Measurements from ENCODE around the gene ZBTB3. TPM values are rescaled to one million over a fixed set of nuclear protein-coding genes. Genes with fewer than 3 reads are reported as not detected.

Gene ZBTB3
- total and polyA plus RNA-seq, 2 of the 13 experiments (the other 11 are each of a cell fraction or from before 2014, with no cell fraction given) = 3.4 to 5.2 TPM

GRCh38 chr11:62771144-62772021, 17.4 kb upstream of the ZBTB3 start, which contains the start of gene TAF6L (continued):
- TF ChIP-seq ZFAT (CRISPR knock-in tag; conservative IDR thresholded peaks at IDR 0.05) = 0 out of 2 replicates have a peak, but pooled peaks have one; percentile 23
- peak; percentile 28; the same call in 1 of the 2 replicates for TF ChIP-seq KAT7 (CRISPR knock-in tag; IDR thresholded peaks at IDR 0.05; ENCODE audit: borderline replicate concordance)
- TF ChIP-seq STAT5B (CRISPR knock-in tag; IDR thresholded peaks at IDR 0.05) = no peak
- peak; percentile 36; the same call in 1 of the 2 replicates for TF ChIP-seq IRF2 (CRISPR knock-in tag; IDR thresholded peaks at IDR 0.05)
- TF ChIP-seq HBP1 (CRISPR knock-in tag; IDR thresholded peaks at IDR 0.05; ENCODE audit: low read depth) = no peak
- TF ChIP-seq WIZ (CRISPR knock-in tag; IDR thresholded peaks at IDR 0.05) = 0 out of 2 replicates have a peak, but pooled peaks have one; percentile 32
- TF ChIP-seq ZNF280B (CRISPR knock-in tag; IDR thresholded peaks at IDR 0.05; ENCODE audit: borderline replicate concordance) = 0 out of 2 replicates have a peak, but pooled peaks have one; percentile 37
- TF ChIP-seq ZNF775 (CRISPR knock-in tag; IDR thresholded peaks at IDR 0.05; ENCODE audit: borderline replicate concordance) = peak; percentile 74; the same call in 1 of the 2 replicates
- no peak for TF ChIP-seq HMG20B (CRISPR knock-in tag; conservative IDR thresholded peaks at IDR 0.05)
- TF ChIP-seq ZNF275 (CRISPR knock-in tag; IDR thresholded peaks at IDR 0.05; ENCODE audit: borderline replicate concordance) = no peak
- peak; percentile 90 for TF ChIP-seq ARNTL (CRISPR knock-in tag; IDR thresholded peaks at IDR 0.05)
- peak; percentile 37 for TF ChIP-seq THRA (CRISPR knock-in tag; IDR thresholded peaks at IDR 0.05; ENCODE audit: borderline replicate concordance)
- peak; percentile 67 for TF ChIP-seq THAP11 (CRISPR knock-in tag; IDR thresholded peaks at IDR 0.05)
- 0 out of 2 replicates have a peak, but pooled peaks have one; percentile 33 for TF ChIP-seq MEIS1 (CRISPR knock-in tag; IDR thresholded peaks at IDR 0.05; ENCODE audit: borderline replicate concordance)
- TF ChIP-seq GMEB1 (CRISPR knock-in tag; IDR thresholded peaks at IDR 0.05; ENCODE audit: borderline replicate concordance) = no peak; the same call in 1 of the 2 replicates
- TF ChIP-seq NR2F6 (IDR thresholded peaks at IDR 0.05) = peak; percentile 97
- TF ChIP-seq NR2F6 (CRISPR knock-in tag; IDR thresholded peaks at IDR 0.05) = peak; percentile 99
- TF ChIP-seq ADNP (CRISPR knock-in tag; IDR thresholded peaks at IDR 0.05) = peak; percentile 74; the same call in 1 of the 2 replicates
